ENCODE data around the gene WDR36. TPM values are rescaled to one million over a fixed set of nuclear protein-coding genes. Genes with fewer than 3 reads are reported as not detected.

WDR36 gene
- total RNA-seq, 2 donors from 2014 or later = 28.5 to 32.0 TPM

DNA sequence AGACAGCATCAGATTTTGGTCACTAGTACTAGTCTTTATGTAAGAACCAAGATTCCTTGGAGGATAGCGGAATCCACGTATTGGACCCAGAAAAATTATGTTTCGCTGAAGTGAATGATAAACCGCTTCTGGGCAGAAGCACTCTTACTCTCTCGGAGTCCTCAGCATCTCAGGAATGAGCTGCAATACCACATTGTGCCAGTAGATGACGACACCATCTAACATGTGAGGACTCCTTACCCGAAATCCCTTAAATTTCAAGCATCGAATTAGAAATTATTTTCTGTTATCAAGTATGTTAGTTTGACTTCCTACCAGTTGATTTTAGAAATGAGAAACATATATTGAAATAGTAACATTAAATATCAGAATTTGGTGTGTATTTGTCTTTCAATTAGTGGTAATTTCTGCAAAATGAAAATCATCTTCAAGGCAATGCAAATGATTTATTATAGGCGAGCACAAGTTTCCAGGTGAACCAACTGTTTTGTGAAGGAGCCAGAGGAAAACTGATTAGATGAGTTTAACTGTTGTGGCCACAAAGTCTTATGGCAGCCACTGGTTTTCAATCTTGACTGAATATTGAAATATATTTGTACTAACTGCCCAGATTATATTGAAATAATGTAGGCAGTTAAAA, 66.1 kb downstream of the WDR36 start:
- no peak overlapping the region for H3K9ac ChIP-seq (ENCODE audit: extremely low read depth, low read length, poor library complexity, severe bottlenecking)
- H3K27ac ChIP-seq (ENCODE audit: low read depth, low read length) = no peak overlapping the region
- Mint-ChIP-seq H3K4me3 (no peak overlapping the region), H3K36me3 (ENCODE audit: low read depth) (no peaks in the 10 kb centered on the region), H3K27ac (no peak overlapping the region), H3K27me3 (ENCODE audit: insufficient read depth) (no peaks in the 10 kb centered on the region), H3K9me3 (no peaks in the 10 kb centered on the region), H3K4me1 (peaks cover 29% of the 10 kb centered on the region)
- no peak overlapping the region for H3K4me3 ChIP-seq (ENCODE audit: low read length)
- peak; percentile 92 for DNase-seq
- no peaks in the 10 kb centered on the region for H3K27me3 ChIP-seq (ENCODE audit: control insufficient read depth, insufficient read depth, low read length, poor library complexity, severe bottlenecking)
- peaks cover 17% of the 10 kb centered on the region for H3K4me1 ChIP-seq (ENCODE audit: control insufficient read depth, insufficient read depth, low read length)
- 36 to 37% methylated on average over 7 to 9 of the region's 9 CpGs for WGBS, 2 experiments (ENCODE audit: insufficient coverage in 1 of 2, insufficient read length in 1 of 2)
- TF ChIP-seq, protein P1, sequence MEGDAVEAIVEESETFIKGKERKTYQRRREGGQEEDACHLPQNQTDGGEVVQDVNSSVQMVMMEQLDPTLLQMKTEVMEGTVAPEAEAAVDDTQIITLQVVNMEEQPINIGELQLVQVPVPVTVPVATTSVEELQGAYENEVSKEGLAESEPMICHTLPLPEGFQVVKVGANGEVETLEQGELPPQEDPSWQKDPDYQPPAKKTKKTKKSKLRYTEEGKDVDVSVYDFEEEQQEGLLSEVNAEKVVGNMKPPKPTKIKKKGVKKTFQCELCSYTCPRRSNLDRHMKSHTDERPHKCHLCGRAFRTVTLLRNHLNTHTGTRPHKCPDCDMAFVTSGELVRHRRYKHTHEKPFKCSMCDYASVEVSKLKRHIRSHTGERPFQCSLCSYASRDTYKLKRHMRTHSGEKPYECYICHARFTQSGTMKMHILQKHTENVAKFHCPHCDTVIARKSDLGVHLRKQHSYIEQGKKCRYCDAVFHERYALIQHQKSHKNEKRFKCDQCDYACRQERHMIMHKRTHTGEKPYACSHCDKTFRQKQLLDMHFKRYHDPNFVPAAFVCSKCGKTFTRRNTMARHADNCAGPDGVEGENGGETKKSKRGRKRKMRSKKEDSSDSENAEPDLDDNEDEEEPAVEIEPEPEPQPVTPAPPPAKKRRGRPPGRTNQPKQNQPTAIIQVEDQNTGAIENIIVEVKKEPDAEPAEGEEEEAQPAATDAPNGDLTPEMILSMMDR (conservative IDR thresholded peaks at IDR 0.05) = peak; percentile 99
- H3K36me3 ChIP-seq (ENCODE audit: control insufficient read depth, insufficient read depth, low read length) = no peaks in the 10 kb centered on the region
- H3K9me3 ChIP-seq (ENCODE audit: control insufficient read depth, low read length) = no peaks in the 10 kb centered on the region

DNA sequence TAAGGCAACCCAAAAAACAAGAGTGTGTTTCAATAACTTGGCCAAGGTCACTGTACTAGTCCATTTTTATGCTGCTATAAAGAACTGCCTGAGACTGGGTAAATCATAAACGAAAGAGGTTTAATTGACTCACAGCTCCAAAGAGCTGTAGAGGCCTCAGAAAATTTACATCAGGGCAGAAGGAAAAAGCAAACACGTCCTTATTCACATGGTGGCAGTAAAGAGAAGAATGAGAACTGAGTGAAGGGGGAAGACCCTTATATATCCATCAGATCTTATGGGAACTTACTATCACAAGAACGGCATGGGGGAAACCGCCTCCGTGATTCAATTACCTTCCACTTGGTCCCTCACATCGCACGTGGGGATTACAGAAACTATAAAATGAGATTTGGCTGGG, 67.7 kb downstream of the WDR36 start:
- Histone ChIP-seq H3K4me3 (ENCODE audit: low read length) (no peak overlapping the region), H3K27ac (ENCODE audit: low read depth, low read length) (no peak overlapping the region), H3K36me3 (ENCODE audit: control insufficient read depth, insufficient read depth, low read length) (no peaks in the 10 kb centered on the region), H3K9me3 (ENCODE audit: control insufficient read depth, low read length) (no peaks in the 10 kb centered on the region), H3K4me1 (ENCODE audit: control insufficient read depth, insufficient read depth, low read length) (peaks cover 14% of the 10 kb centered on the region), H3K27me3 (ENCODE audit: control insufficient read depth, insufficient read depth, low read length, poor library complexity, severe bottlenecking) (no peaks in the 10 kb centered on the region), H3K9ac (ENCODE audit: extremely low read depth, low read length, poor library complexity, severe bottlenecking) (no peak overlapping the region)
- Mint-ChIP-seq H3K27ac (no peak overlapping the region), H3K4me3 (no peak overlapping the region), H3K9me3 (no peaks in the 10 kb centered on the region), H3K36me3 (ENCODE audit: low read depth) (no peaks in the 10 kb centered on the region), H3K27me3 (ENCODE audit: insufficient read depth) (no peaks in the 10 kb centered on the region), H3K4me1 (peaks cover 28% of the 10 kb centered on the region)
- WGBS, 2 experiments (ENCODE audit: insufficient coverage in 1 of 2, insufficient read length in 1 of 2) = 68 to 73% methylated on average over 6 to 7 of the region's 7 CpGs
- no peak for DNase-seq
- TF ChIP-seq, protein P1 (conservative IDR thresholded peaks at IDR 0.05) = peak; percentile 38

DNA sequence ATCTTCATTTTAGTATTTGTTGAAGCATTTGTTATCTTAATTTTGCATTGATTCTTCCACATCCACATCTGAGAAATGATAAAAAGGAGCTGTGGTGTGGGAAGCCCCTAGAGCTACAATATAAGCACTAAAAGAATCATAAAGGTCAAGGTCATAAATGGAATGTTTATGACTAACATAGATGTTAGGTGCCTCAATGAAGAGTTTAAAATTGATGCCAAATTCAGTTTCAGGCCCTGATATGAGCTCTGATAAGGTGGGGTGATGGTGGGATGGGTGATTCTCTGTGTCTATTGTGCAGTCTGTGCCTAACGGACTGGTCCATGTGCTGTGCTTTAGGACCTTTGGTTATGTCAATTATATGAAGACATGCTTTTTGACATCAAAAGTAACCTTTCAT, 70.9 kb downstream of the WDR36 start:
- H3K4me1 ChIP-seq (ENCODE audit: control insufficient read depth, insufficient read depth, low read length) = peaks cover 3% of the 10 kb centered on the region
- H3K4me3 ChIP-seq (ENCODE audit: low read length) = no peak overlapping the region
- TF ChIP-seq, protein P1 (conservative IDR thresholded peaks at IDR 0.05) = no peak
- no peak for DNase-seq
- H3K36me3 ChIP-seq (ENCODE audit: control insufficient read depth, insufficient read depth, low read length) = no peaks in the 10 kb centered on the region
- H3K4me3 Mint-ChIP-seq = no peak overlapping the region
- no peak overlapping the region for H3K27ac ChIP-seq (ENCODE audit: low read depth, low read length)
- WGBS, 2 experiments (ENCODE audit: insufficient coverage in 1 of 2, insufficient read length in 1 of 2) = 87% methylated on average over 1 of the region's 1 CpG; no CpG with 5 or more reads in 1 of the 2 experiments
- no peaks in the 10 kb centered on the region for H3K9me3 ChIP-seq (ENCODE audit: control insufficient read depth, low read length)
- H3K27me3 Mint-ChIP-seq (ENCODE audit: insufficient read depth) = no peaks in the 10 kb centered on the region
- H3K9me3 Mint-ChIP-seq = no peaks in the 10 kb centered on the region
- no peak overlapping the region for H3K9ac ChIP-seq (ENCODE audit: extremely low read depth, low read length, poor library complexity, severe bottlenecking)
- no peaks in the 10 kb centered on the region for H3K27me3 ChIP-seq (ENCODE audit: control insufficient read depth, insufficient read depth, low read length, poor library complexity, severe bottlenecking)
- no peak overlapping the region for H3K27ac Mint-ChIP-seq
- no peaks in the 10 kb centered on the region for H3K36me3 Mint-ChIP-seq (ENCODE audit: low read depth)
- H3K4me1 Mint-ChIP-seq = peaks cover 26% of the 10 kb centered on the region

All from endodermal cell (in vitro differentiated cells).